Mononuclear cell (primary cell): ENCODE results near the gene HMGA1. TPM values are rescaled to one million over a fixed set of nuclear protein-coding genes. Genes with fewer than 3 reads are reported as not detected.

Source experiments
- H3K27me3 ChIP-seq: 2 replicates; pipeline ENCODE4 v1.6.0; 2011; ENCODE audit warnings: low read length, control low read depth; ENCODE audit not compliant: insufficient read depth
- H3K4me1 ChIP-seq: 2 replicates; pipeline ENCODE4 v1.5.1; 2011; ENCODE audit warnings: mild to moderate bottlenecking, low read length, control low read depth; ENCODE audit not compliant: insufficient read depth
- H3K4me3 ChIP-seq: 2 replicates; pipeline ENCODE4 v1.5.1; 2011; ENCODE audit warnings: mild to moderate bottlenecking, low read length, moderate library complexity
- H3K9me3 ChIP-seq: 2 replicates; pipeline ENCODE4 v1.5.1; 2011; ENCODE audit warnings: low read depth, mild to moderate bottlenecking, control low read depth, low read length
- total RNA-seq: library from RNA; depleted of rRNA; stranded (reverse); fragments of >200 nt; gene quantifications from one replicate; pipeline ENCODE4 v1.2.3, GENCODE V29; 2012

HMGA1 gene
- total RNA-seq, 1 donor, result 44.3 TPM

GRCh38 chr6:34232901-34233300 lies 3.8 kb upstream of the HMGA1 start:
- H3K4me3 ChIP-seq, result no peak overlapping the region
- no peaks in the 10 kb centered on the region for H3K27me3 ChIP-seq
- no peaks in the 10 kb centered on the region for H3K9me3 ChIP-seq
- H3K4me1 ChIP-seq, result peaks cover 24% of the 10 kb centered on the region

- H3K27me3 ChIP-seq, result no peaks in the 10 kb centered on the region
- H3K4me3 ChIP-seq, result no peak overlapping the region
- H3K9me3 ChIP-seq, result no peaks in the 10 kb centered on the region
- peaks cover 32% of the 10 kb centered on the region for H3K4me1 ChIP-seq
Observed at GRCh38 chr6:34233867-34234266, 2.8 kb upstream of the HMGA1 start.

DNA sequence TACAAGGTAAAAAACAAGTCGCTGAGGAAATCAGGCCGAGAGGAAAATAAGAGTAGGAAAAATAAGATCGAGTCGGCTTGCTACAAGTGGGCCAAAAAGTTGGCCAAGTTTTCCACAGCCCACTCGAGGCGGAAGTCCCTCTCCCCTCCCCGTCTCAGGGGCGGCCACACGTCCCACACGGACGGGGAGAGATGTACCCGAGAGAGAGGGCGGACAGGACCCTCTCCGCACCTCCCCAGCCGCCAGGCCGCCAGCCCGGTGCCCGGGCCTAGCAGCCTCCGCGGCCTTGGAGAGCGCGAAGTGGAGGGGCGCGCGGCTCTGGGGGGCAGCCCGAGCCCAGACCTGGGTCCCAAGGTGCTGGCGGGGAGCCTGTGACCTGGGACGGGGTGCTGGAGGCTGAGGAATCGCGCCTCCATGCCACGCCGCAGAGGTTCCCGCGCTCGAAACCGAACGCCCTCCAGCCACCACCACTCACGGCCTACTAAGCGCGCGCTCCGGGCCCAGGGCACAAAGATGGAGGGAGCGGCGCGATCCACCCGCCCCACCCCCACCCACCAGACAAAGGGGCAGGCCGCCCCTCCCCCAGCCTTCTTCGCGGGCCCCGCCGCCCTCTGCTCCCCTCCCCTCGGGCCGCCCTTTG lies 1.9 kb upstream of the HMGA1 start:
- Histone ChIP-seq H3K9me3 (no peaks in the 10 kb centered on the region), H3K4me1 (peaks cover 40% of the 10 kb centered on the region), H3K27me3 (no peaks in the 10 kb centered on the region), H3K4me3 (no peak overlapping the region)

DNA sequence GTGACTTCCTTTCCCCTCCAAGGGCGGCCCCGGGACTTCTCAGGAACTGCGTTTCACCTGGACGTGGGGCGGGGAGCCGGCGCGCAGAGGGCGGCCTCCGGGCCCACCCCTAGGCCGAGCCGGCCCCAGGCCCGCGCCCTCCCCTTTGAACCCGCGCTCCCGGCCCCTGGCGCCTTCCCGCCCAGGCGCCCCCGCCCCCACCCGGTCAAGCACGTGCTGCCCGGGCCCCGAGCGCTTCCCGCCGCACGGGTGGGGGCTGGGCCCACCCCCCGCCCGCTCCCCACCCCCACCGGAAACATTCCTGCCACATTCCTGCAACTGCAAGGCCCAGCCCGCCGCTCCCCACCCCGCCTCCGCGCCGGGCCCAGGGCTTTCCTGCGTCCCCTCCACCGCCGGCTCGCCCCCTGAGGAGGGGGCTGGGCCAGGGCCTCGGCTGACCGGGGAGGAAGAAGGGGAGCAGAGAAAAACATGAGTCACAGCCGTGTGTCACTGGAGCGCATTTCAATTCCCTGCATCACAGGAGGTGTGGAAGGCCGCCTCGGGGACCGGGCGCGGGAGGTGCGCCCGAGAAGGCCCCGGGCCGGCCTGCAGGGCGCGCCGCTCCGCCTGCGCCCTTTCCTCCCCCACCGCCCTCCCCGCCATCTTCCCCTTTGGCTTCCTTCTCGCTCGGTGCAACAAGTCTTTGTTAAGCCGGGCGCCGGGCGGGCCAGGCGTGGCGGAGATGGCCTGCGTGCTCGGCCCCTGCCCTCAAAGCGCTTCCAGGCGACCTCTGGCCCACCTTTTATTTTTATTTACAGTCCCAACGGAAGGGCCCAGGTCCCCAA lies 1.2 kb upstream of the HMGA1 start:
- H3K4me1 ChIP-seq, result peaks cover 46% of the 10 kb centered on the region
- no peaks in the 10 kb centered on the region for H3K27me3 ChIP-seq
- H3K4me3 ChIP-seq, result peak overlapping the region; percentile 56
- H3K9me3 ChIP-seq, result no peaks in the 10 kb centered on the region

GRCh38 chr6:34236131-34236442 lies 586 bp upstream of the HMGA1 start:
- Histone ChIP-seq H3K4me3 (peak overlapping the region; percentile 56), H3K27me3 (no peaks in the 10 kb centered on the region), H3K4me1 (peaks cover 40% of the 10 kb centered on the region), H3K9me3 (no peaks in the 10 kb centered on the region)

DNA sequence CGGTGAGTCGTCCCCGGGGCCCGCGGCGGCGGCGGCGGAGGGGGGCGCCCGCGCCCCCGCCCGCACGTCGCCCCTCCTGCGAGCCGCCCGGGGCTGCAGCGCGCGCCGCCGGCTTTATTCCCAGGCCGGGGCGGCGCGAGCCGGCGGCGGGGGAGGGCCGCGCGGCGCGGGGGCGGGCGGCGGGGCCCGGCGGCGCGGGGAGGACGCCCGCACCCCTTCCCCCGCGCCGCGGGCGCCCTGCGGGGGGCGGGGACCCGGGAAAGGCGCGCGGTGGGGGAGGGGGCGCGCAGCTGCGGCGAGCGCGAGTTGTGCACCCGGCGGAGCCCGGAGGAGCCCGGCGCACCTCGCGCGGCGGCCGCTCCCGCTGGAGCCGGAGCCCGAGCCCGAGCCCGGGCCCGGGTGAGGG lies 646 bp downstream of the HMGA1 start:
- Histone ChIP-seq H3K4me1 (peaks cover 36% of the 10 kb centered on the region), H3K9me3 (no peaks in the 10 kb centered on the region), H3K27me3 (no peaks in the 10 kb centered on the region), H3K4me3 (peak overlapping the region; percentile 63)

DNA sequence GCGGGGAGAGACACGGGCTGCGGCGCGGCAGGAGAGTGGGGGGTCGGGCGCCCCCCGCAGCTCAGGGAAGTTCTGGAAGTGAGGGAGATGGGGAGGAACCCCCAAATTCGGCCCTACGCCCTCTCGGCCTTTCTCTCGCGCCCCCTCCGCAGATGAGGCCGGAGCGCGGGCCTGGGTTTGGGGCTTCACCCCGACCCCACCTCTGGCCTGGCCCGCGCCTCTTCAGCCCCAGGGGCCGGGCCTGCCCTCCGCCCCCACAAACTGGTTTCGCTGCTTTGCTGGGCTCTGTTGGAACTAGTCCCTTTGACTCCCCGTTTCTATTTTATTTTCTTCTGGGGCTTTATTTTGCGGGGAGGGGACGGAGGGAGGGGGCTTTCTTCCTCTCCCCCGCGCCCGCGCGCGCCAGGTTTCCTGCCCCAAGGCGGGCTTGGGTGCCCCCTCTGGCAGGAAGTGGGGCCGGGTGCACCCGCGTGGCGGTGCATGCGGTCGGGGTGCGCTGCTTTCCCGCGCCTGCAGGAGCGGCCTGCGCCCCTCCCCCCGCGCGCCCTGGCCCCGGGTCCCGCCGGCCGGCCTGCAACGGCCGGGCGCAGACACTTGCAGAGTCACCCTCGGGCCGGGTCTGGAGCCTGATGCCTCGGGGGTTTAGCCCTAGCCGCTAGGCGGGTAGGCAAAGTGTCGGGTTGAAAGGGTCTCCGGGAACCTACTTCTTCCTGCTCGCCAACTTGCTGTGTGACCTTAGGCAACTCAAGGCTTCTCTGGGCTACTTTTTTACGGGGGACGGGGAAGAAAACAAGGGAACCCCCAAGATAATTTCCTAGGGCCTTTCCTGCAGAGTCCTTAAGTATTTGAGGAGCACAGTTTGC lies 1.3 kb downstream of the HMGA1 start:
- Histone ChIP-seq H3K4me1 (peaks cover 43% of the 10 kb centered on the region), H3K4me3 (peak overlapping the region; percentile 63), H3K27me3 (no peaks in the 10 kb centered on the region), H3K9me3 (no peaks in the 10 kb centered on the region)

- Histone ChIP-seq H3K9me3 (no peaks in the 10 kb centered on the region), H3K4me3 (peak overlapping the region; percentile 63), H3K4me1 (peaks cover 50% of the 10 kb centered on the region), H3K27me3 (no peaks in the 10 kb centered on the region)
Observed at GRCh38 chr6:34238585-34239499, 2.2 kb downstream of the HMGA1 start.

- Histone ChIP-seq H3K4me1 (peaks cover 56% of the 10 kb centered on the region), H3K9me3 (no peaks in the 10 kb centered on the region), H3K4me3 (no peak overlapping the region), H3K27me3 (no peaks in the 10 kb centered on the region)
Observed at GRCh38 chr6:34239500-34239825, 2.8 kb downstream of the HMGA1 start.

- peaks cover 59% of the 10 kb centered on the region for H3K4me1 ChIP-seq
- H3K4me3 ChIP-seq, result no peak overlapping the region
Observed at GRCh38 chr6:34239893-34240292, 3.2 kb downstream of the HMGA1 start.

GRCh38 chr6:34240329-34241248 lies 3.9 kb downstream of the HMGA1 start:
- Histone ChIP-seq H3K27me3 (no peaks in the 10 kb centered on the region), H3K4me1 (peaks cover 58% of the 10 kb centered on the region), H3K9me3 (no peaks in the 10 kb centered on the region), H3K4me3 (no peak overlapping the region)

More at GRCh38 chr6:34239893-34240292, 3.2 kb downstream of the HMGA1 start:
- H3K9me3 ChIP-seq, result no peaks in the 10 kb centered on the region
- H3K27me3 ChIP-seq, result no peaks in the 10 kb centered on the region

DNA sequence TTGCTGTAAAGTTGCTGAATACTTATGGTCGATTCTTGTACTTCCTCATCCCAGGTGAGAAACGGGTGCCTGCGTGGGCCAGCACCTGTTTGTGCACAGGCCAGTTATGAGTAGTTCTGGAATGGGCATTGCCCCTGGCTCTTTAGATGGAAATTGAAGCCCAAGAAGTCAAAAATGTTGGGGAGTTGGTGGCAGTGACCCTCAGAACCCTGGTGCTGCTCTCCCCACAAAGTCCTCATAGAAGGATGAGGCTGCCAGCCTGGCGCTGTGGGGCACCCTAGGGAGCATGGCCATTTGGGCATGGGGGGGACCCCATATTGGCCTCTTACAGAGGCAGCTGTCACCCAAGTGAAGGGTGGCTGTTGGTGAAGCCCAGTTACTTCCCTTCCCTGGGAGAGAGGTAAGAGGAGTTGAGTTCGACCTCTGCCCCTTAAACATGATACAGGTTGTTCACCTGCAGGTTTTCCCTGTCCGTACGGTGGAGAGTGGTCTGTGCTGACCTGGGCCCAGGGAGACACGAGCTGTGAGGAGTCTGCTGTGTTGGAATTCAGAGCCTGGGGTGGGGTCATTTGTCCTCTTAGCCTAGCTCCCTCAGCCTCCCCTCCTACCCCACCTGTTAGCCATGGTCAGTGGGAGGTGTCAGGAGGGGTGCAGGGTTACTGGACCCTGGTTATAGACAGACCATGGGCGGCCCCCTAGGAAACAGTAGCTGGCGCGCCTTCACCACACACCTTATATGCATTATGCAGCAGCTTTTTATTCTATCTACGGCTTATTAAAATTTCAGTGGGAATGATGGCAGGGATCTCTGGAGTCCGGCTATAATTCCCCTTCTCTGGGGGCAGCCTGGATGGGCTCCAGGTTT lies 4.9 kb downstream of the HMGA1 start:
- H3K9me3 ChIP-seq, result no peaks in the 10 kb centered on the region
- H3K4me3 ChIP-seq, result no peak overlapping the region
- H3K4me1 ChIP-seq, result peaks cover 48% of the 10 kb centered on the region
- no peaks in the 10 kb centered on the region for H3K27me3 ChIP-seq
